ENCODE measurements around the gene MDN1.

Gene MDN1

DNA sequence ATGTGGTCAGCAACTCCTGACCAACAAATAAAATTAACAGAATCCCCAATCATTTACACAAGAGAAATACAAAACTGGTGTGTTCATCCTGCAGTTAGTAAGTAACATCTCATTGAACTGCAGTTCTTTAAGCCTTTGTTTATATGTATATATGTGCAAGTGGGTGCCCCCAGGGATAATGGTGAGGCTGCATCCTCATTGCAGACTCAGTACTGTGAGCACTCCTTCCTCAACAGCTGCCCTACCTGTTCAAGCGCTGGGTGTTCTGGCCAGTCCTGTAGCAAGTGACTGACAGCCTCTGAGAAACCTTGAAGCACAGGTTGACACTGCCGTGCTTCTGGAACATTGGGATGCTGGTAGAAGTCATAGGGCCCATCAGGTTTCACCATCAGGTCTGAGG lies 131.3 kb downstream of the MDN1 start:
- Histone ChIP-seq H3K4me3 (ENCODE audit: low read depth, low read length) (no peak overlapping the region), H3K9me3 (ENCODE audit: control insufficient read depth, insufficient read depth, low read length) (no peaks in the 10 kb centered on the region), H3K4me1 (ENCODE audit: control insufficient read depth, insufficient read depth, low read length) (peaks cover 35% of the 10 kb centered on the region), H3K27me3 (ENCODE audit: control insufficient read depth, insufficient read depth, low read length) (no peaks in the 10 kb centered on the region), H3K36me3 (ENCODE audit: control insufficient read depth, insufficient read depth, low read length) (peaks cover 58% of the 10 kb centered on the region), H3K9ac (ENCODE audit: low read depth, low read length) (no peak overlapping the region)

DNA sequence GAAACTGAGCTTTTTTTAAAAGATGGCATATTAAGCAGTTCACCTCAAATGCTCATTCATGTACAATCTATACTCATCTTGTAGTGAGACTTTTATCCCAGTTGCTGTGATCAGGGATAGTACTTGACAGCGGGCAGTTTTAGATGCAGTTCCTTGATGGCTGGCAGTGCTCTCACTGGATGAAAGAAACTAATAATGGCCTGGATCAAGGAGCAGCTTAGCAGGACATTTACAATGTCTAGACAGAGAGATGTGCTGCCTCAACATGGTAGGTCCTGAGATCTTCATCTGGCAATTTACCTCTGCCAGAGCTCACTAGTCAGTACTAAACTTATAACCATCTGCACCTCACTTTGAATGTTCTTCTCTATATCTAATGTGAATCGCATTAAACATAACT lies 134.3 kb downstream of the MDN1 start:
- Histone ChIP-seq H3K9me3 (ENCODE audit: control insufficient read depth, insufficient read depth, low read length) (no peaks in the 10 kb centered on the region), H3K4me3 (ENCODE audit: low read depth, low read length) (no peak overlapping the region), H3K36me3 (ENCODE audit: control insufficient read depth, insufficient read depth, low read length) (peaks cover 58% of the 10 kb centered on the region), H3K9ac (ENCODE audit: low read depth, low read length) (no peak overlapping the region), H3K4me1 (ENCODE audit: control insufficient read depth, insufficient read depth, low read length) (peaks cover 13% of the 10 kb centered on the region), H3K27me3 (ENCODE audit: control insufficient read depth, insufficient read depth, low read length) (no peaks in the 10 kb centered on the region)

DNA sequence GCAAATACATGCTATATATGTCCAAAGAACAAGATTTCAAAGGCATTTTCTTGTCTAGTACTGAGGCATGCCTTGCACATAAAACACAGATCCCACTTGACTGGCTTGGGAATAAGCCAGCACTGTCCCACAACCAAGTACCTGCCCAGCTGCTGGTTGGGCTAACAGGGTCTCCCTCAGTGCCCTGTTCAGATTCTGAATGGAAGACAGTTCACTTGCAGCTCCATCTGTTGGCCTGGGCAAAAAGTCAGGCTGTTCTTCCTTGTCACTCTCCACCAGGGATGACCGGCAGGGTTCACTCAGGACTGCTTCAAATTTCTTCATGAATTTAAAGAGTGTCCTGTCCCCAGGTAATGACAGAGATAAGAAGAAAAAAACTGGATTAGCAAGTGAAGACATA lies 136.6 kb downstream of the MDN1 start:
- Histone ChIP-seq H3K4me1 (ENCODE audit: control insufficient read depth, insufficient read depth, low read length) (peaks cover 9% of the 10 kb centered on the region), H3K9me3 (ENCODE audit: control insufficient read depth, insufficient read depth, low read length) (no peaks in the 10 kb centered on the region), H3K27me3 (ENCODE audit: control insufficient read depth, insufficient read depth, low read length) (no peaks in the 10 kb centered on the region), H3K36me3 (ENCODE audit: control insufficient read depth, insufficient read depth, low read length) (peaks cover 57% of the 10 kb centered on the region), H3K9ac (ENCODE audit: low read depth, low read length) (no peak overlapping the region), H3K4me3 (ENCODE audit: low read depth, low read length) (no peak overlapping the region)

DNA sequence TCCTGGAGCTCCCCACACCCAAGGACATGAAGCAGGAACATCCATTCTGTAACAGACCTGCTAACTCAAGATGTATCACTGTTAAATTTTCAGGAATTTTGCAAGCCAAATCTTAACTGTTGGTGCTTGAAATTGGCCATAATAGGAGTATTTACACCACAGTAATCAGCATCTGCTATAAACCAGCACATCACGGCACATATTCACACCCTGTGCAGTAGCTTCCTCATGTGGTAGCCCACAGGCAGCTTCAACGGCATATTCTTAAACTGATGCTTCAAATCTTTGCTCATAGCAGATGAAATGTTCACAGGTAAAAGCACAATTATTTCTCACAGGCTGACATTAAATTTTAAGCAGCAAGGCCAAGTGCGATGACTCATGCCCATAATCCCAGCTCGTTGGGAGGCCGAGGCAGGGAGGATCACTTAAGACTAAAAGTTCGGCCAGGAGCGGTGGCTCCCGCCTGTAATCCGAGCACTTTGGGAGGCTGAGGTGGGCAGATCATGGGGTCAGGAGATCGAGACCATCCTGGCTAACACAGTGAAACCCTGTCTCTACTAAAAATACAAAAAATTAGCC lies 137.5 kb downstream of the MDN1 start:
- H3K36me3 ChIP-seq (ENCODE audit: control insufficient read depth, insufficient read depth, low read length) = peaks cover 55% of the 10 kb centered on the region
- H3K9me3 ChIP-seq (ENCODE audit: control insufficient read depth, insufficient read depth, low read length) = no peaks in the 10 kb centered on the region
- no peaks in the 10 kb centered on the region for H3K27me3 ChIP-seq (ENCODE audit: control insufficient read depth, insufficient read depth, low read length)
- H3K9ac ChIP-seq (ENCODE audit: low read depth, low read length) = no peak overlapping the region
- no peak overlapping the region for H3K4me3 ChIP-seq (ENCODE audit: low read depth, low read length)
- H3K4me1 ChIP-seq (ENCODE audit: control insufficient read depth, insufficient read depth, low read length) = peaks cover 9% of the 10 kb centered on the region

DNA sequence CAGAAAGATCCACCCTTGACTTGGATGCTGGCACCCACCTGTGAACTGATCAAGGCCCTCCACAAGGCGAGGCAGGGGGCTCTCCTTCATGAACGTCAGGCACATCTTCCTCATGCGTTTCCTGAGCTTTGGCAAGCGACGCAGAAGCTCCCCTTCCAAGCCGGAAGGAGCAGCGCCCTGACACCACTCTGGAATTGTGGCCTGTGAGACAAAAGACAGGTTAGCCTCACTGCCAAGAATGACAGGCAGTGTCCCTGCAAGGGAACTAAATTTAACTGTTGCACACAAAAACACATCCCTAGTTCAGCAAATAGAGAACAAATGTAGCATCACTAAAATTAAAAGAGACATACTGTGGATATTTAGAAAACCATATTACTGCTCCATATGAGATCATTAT lies 139.0 kb downstream of the MDN1 start:
- no peaks in the 10 kb centered on the region for H3K27me3 ChIP-seq (ENCODE audit: control insufficient read depth, insufficient read depth, low read length)
- no peak overlapping the region for H3K9ac ChIP-seq (ENCODE audit: low read depth, low read length)
- peaks cover 9% of the 10 kb centered on the region for H3K4me1 ChIP-seq (ENCODE audit: control insufficient read depth, insufficient read depth, low read length)
- no peaks in the 10 kb centered on the region for H3K9me3 ChIP-seq (ENCODE audit: control insufficient read depth, insufficient read depth, low read length)
- H3K4me3 ChIP-seq (ENCODE audit: low read depth, low read length) = no peak overlapping the region
- H3K36me3 ChIP-seq (ENCODE audit: control insufficient read depth, insufficient read depth, low read length) = peaks cover 54% of the 10 kb centered on the region

- Histone ChIP-seq H3K9me3 (ENCODE audit: control insufficient read depth, insufficient read depth, low read length) (no peaks in the 10 kb centered on the region), H3K27me3 (ENCODE audit: control insufficient read depth, insufficient read depth, low read length) (no peaks in the 10 kb centered on the region), H3K9ac (ENCODE audit: low read depth, low read length) (no peak overlapping the region), H3K4me1 (ENCODE audit: control insufficient read depth, insufficient read depth, low read length) (peaks cover 9% of the 10 kb centered on the region), H3K36me3 (ENCODE audit: control insufficient read depth, insufficient read depth, low read length) (peaks cover 54% of the 10 kb centered on the region), H3K4me3 (ENCODE audit: low read depth, low read length) (no peak overlapping the region)
Observed at GRCh38 chr6:89680150-89680549, 139.4 kb downstream of the MDN1 start.

GRCh38 chr6:89679215-89680120 lies 140.1 kb downstream of the MDN1 start:
- H3K36me3 ChIP-seq (ENCODE audit: control insufficient read depth, insufficient read depth, low read length) = peaks cover 52% of the 10 kb centered on the region
- H3K27me3 ChIP-seq (ENCODE audit: control insufficient read depth, insufficient read depth, low read length) = no peaks in the 10 kb centered on the region
- H3K9ac ChIP-seq (ENCODE audit: low read depth, low read length) = no peak overlapping the region
- no peak overlapping the region for H3K4me3 ChIP-seq (ENCODE audit: low read depth, low read length)
- H3K9me3 ChIP-seq (ENCODE audit: control insufficient read depth, insufficient read depth, low read length) = no peaks in the 10 kb centered on the region
- H3K4me1 ChIP-seq (ENCODE audit: control insufficient read depth, insufficient read depth, low read length) = peaks cover 9% of the 10 kb centered on the region

DNA sequence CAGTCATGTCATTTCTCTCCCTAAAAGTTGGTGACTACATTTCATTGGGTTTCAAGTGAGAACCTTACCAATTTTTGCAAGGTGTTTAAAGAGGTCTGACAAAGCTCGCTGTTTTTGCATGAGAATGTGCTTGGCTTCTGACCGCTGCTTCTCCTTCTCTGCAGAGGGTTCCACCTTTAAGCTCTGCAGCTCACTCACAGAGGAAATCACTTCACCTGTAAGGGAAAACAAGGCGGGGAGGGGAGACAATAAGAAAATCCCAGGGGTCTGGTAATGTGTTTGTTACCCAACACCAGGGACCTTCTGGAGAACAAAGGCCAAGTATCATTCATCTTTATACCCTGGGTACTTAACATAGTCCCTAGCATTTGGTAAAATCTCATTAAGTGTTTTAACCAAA lies 141.1 kb downstream of the MDN1 start:
- Histone ChIP-seq H3K4me3 (ENCODE audit: low read depth, low read length) (no peak overlapping the region), H3K4me1 (ENCODE audit: control insufficient read depth, insufficient read depth, low read length) (peaks cover 9% of the 10 kb centered on the region), H3K9ac (ENCODE audit: low read depth, low read length) (no peak overlapping the region), H3K36me3 (ENCODE audit: control insufficient read depth, insufficient read depth, low read length) (peaks cover 55% of the 10 kb centered on the region), H3K9me3 (ENCODE audit: control insufficient read depth, insufficient read depth, low read length) (no peaks in the 10 kb centered on the region), H3K27me3 (ENCODE audit: control insufficient read depth, insufficient read depth, low read length) (no peaks in the 10 kb centered on the region)

DNA sequence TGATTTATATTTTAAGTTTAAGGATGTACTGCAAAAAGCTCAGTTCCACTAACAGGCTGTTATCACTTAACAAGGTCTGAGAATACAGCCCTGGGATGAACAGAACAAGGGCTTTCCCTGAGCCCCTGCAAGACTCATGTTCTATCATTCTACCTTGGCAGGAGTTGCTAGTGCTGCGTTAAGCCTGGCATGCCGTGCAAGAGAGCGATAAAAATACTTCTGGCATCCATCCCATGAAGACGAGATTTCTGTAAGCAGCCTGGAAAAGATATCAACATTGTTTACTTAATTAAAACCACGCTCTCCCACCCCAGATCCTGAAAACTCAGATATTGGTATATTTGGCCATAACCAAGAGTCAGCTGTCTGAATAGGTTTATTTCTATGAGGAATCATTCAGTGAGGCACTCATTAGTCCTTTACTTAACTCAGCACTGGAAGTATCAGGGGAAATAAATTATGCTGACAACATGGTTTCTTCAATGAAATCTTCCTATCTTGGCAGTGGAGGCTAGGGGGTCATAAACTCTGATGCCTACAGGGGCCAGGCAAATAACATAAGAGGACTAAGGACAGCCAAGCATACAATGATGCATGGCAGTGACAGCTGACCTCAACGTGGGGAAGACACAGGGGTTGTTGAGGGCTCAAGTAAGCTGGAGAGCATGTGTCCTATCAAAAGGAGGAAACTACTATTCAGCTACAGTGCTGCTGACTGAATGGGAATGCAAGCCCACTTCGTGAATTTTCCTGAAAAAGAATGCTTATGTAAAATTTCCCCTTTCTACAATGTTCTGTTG lies 143.4 kb downstream of the MDN1 start:
- H3K36me3 ChIP-seq (ENCODE audit: control insufficient read depth, insufficient read depth, low read length) = peaks cover 70% of the 10 kb centered on the region
- H3K4me1 ChIP-seq (ENCODE audit: control insufficient read depth, insufficient read depth, low read length) = peaks cover 9% of the 10 kb centered on the region
- H3K27me3 ChIP-seq (ENCODE audit: control insufficient read depth, insufficient read depth, low read length) = no peaks in the 10 kb centered on the region

DNA sequence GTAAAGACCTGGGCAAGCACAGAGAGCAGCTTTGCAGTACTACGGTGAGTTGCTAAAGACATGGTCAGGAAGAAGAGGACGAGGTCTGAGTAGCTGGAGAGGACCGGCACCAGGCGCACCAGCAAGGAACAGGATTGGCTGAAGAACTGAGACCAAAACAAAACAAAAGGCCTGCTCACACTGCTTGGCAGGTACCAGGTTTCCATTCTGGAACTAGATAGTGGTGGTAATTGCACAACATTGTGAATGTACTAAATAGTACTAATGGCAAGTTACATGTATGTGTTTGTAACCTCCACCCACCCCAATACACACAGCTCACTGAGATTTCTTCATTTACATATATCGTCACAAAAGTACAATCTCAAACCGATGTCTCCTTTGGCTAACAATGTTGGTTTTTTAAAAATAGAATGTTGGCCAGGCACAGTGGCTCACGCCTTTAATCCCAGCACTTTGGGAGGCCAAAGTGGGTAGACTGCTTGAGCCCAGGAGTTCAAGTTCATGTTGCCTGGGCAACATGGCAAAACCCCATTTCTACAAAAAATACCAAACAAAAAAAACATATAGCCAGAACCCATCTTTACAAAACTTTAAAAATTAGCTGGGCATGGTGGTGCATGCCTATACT lies 148.5 kb downstream of the MDN1 start:
- Histone ChIP-seq H3K4me3 (ENCODE audit: low read depth, low read length) (no peak overlapping the region), H3K36me3 (ENCODE audit: control insufficient read depth, insufficient read depth, low read length) (peaks cover 64% of the 10 kb centered on the region), H3K9ac (ENCODE audit: low read depth, low read length) (no peak overlapping the region), H3K4me1 (ENCODE audit: control insufficient read depth, insufficient read depth, low read length) (peaks cover 20% of the 10 kb centered on the region), H3K9me3 (ENCODE audit: control insufficient read depth, insufficient read depth, low read length) (no peaks in the 10 kb centered on the region), H3K27me3 (ENCODE audit: control insufficient read depth, insufficient read depth, low read length) (no peaks in the 10 kb centered on the region)

More for the DNA sequence above, 143.4 kb downstream of the MDN1 start:
- Histone ChIP-seq H3K4me3 (ENCODE audit: low read depth, low read length) (no peak overlapping the region), H3K9ac (ENCODE audit: low read depth, low read length) (no peak overlapping the region), H3K9me3 (ENCODE audit: control insufficient read depth, insufficient read depth, low read length) (no peaks in the 10 kb centered on the region)

- Histone ChIP-seq H3K9ac (ENCODE audit: low read depth, low read length) (no peak overlapping the region), H3K27me3 (ENCODE audit: control insufficient read depth, insufficient read depth, low read length) (no peaks in the 10 kb centered on the region), H3K4me3 (ENCODE audit: low read depth, low read length) (no peak overlapping the region), H3K36me3 (ENCODE audit: control insufficient read depth, insufficient read depth, low read length) (peaks cover 48% of the 10 kb centered on the region), H3K4me1 (ENCODE audit: control insufficient read depth, insufficient read depth, low read length) (peaks cover 20% of the 10 kb centered on the region), H3K9me3 (ENCODE audit: control insufficient read depth, insufficient read depth, low read length) (no peaks in the 10 kb centered on the region)
Observed at GRCh38 chr6:89669002-89669401, 150.6 kb downstream of the MDN1 start.
